ENCODE measurements around the gene DNM3.

DNM3 gene

DNA sequence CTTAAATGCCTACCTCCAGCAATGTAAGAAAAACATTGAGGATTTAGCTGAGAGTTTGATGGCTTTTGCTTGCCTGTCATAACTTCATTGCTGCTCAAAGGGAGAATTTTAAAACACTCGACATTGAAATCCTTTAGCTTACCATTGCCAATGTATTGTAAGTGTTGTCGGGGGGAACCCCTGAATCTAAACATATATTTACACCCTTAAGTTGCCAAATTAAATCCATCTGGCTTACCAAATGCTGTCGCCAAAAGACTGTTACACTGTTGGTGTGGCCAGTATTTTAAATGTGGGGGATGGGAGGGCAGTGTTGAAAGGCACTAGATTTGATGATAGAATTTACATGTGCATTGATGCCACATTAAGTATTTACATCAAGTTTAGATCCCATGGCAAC, 554.3 kb downstream of the DNM3 start:
- no peak for DNase-seq (ENCODE audit: low spot score)

DNA sequence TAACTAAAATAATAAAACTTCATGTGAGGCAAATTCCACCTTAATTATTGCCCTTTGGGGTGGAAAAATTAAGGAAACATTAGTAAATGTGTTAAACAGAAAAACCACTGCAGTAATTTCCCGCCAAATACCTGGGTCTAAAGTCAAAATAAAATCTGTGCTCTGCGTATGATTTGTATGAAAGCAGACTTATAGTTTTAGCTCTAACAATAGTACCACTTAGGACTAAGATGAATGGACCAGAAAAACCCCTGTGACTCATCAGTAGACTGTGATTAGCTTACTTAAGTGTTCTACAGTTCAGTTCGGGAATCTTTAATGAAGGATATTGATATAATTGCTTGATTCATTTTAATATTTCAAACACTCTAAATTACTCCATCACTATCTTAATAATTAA, 555.9 kb downstream of the DNM3 start:
- peak; percentile 47 for DNase-seq (ENCODE audit: low spot score)

GRCh38 chr1:172397633-172398032, 556.3 kb downstream of the DNM3 start:
- DNase-seq (ENCODE audit: low spot score) = no peak

- DNase-seq (ENCODE audit: low spot score) = no peak
These were observed 556.9 kb downstream of the DNM3 start for GRCh38 chr1:172398193-172398592.

DNA sequence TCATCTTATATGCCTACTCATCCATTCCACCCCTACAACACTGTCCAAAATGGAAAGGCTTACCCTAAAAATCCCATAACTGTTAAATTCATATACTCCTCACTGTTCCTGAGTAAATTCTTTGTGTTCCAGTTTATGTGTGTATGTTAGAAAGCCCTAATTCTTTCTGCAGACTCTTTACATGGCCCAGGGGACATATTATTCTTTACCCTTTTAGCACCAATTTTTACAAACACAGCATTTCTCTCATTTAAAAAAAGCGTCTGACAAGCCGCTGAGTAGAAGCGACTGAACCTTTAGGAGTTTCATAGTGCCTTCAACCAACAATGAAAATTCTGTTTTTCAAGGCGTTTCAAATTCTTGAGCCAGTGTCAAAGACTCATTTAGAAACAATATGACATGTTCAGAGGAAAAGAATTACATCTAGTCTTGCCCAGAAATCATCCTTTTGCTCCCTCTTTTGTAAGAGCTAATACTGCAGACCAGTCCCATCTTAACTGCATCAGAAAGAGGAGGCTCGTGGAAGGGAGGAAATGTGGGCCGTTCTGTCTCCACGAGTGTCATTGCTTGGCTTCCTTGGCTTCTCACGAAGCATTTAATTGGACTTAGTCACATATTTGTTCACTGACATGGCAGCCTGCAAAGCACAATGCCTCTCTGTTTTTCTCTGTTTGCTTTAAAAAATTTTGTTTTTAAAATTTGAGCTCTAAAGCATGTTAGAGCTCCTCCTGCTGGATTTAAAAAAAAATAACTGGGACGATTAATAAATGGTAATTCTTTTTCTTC, 557.9 kb downstream of the DNM3 start:
- peak; percentile 65 for DNase-seq (ENCODE audit: low spot score)

- DNase-seq (ENCODE audit: low spot score) = no peak
These were observed 558.7 kb downstream of the DNM3 start for GRCh38 chr1:172399756-172400721.

DNA sequence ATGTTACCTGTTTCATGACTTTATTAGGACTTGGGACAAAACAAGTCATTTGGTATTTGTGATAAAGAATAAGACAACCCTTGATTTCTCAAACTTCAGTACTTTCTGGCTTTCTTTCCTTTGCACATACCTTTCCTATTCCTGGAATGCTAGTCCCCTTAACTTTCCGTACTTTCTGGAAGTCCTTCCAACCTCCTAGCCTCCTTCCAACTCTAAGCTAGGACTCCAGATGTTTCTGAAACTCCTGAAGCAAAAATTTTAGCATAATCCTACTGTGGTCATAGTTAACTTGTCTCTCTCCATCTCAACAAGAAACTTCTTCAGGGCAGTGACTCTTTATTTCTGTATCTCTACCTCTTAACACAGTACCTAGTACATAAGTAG, 559.4 kb downstream of the DNM3 start:
- DNase-seq (ENCODE audit: low spot score) = no peak

GRCh38 chr1:172401477-172401876, 560.2 kb downstream of the DNM3 start:
- DNase-seq (ENCODE audit: low spot score) = no peak

DNA sequence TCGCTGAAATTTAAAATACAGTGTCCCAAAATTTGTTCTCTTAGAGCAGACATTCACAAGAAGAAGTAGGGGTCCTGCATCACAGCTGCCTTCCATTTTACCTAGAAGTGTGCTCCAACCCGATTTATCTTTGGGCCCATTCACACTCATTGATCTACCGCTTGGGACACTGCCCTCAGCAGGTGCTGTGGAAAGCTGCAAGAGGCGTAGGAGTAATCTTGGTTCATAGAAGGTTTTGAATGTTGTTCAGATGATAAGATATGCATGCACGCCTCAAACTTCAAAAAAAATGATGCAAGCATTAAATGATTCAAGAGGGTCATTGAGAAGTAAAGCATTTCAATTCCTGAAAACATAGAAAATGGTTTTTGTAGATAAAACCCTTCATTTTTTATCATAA, 560.6 kb downstream of the DNM3 start:
- DNase-seq (ENCODE audit: low spot score) = no peak

DNA sequence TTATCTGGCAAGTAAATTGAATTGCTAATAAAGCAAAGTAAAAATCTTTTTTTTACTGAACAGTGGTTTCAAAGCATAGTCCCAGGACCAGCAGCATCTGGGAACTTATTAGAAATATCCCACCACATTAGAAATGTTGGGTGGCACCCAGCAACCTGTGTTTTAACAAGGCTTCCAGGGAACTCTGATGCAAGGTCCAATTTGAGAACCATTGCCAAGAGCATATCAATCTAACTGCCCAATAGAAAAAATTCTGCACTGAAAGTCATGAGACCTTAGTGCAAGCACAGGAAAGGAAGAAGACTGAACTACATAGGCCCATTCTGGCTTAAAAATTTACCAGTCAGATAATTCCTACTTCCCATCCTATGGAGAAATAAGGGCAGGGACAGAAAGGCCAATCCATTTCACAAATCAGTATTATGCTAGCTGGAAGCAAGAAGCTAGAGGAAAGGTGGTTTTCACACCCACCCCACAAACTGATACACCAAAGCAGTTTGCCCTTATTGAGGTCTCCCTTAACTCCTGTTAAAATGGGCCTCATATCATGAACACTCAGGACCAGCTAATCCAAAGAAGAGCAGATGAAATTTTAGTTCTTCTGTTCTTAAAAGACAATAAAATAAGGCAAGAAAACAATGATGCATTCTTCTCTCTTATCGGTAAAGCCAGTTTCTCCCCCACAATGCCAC, 561.7 kb downstream of the DNM3 start:
- no peak for DNase-seq (ENCODE audit: low spot score)

DNA sequence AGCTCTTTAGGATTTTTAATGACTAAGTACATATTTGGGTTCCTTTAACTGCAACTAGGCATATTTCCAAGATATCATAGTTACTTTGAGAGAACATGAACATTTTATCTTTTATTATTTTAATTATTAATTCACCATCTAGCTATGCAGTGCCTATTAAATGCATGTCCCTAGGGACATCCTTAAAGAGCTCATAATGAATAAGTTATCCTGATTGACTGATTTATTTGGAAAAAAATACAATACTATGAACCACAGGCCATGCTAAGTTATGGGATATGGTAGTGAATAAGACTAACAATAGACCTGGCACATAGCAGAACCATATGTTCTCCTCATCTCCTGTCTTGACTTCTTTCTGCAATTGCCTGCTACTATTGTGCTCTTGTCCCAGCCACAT, 562.8 kb downstream of the DNM3 start:
- no peak for DNase-seq (ENCODE audit: low spot score)

DNA sequence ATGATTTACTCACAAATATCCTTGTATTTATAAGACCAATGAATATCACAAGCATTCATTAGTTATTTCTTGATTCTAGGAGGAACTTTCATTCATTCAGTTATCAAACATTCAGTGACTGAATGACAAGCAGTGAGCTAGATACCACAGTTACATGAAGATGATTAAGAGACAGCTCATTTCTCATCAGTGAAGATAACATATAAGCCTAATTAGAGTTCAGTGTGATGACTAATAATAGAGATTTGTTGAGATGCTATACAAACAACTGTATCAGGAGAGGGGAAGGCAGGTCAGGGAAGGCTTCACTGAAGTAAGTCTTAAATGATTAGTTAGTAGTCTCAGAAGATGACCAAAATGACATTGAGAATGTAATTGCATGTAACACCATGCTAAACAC, 564.6 kb downstream of the DNM3 start:
- no peak for DNase-seq (ENCODE audit: low spot score)

GRCh38 chr1:172406968-172407367, 565.7 kb downstream of the DNM3 start:
- DNase-seq (ENCODE audit: low spot score) = no peak

DNA sequence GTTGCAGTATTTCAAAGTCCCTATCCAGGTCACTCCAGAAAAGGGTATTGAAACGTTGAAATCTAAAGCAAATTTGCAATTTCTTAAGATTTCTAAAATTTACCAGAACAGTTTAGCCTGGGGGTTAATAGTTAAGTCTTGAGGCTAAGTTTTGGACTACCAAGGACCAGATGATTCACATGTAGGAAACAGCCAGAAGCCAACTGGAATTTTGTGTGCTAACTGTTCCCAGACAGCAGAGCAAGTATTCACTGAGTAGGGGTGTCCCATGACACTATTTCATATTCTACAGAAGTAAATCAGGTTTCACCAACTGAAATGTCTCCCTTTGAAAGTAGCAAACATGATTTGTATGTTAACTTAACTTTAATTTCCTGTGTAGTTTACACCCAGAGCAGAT, 567.7 kb downstream of the DNM3 start:
- no peak for DNase-seq (ENCODE audit: low spot score)

DNA sequence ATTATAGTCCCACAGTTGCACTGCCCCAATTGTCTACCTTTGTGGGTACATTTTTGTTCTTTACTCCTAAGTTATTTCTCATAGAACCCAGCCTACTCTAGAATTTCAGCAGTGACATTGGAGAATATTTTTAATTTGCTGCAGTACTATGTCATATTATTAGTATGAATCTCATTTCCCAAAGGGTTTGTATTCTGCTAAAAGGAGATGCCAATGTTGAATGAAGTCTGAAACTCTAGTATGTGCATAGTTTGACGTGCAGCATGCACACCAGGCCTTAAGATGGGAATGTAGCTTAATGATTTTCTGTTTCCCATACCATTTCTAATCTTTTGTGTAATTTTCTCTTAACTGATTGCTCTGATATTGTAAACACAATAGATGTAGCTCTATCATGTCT, 568.7 kb downstream of the DNM3 start:
- DNase-seq (ENCODE audit: low spot score) = no peak

DNA sequence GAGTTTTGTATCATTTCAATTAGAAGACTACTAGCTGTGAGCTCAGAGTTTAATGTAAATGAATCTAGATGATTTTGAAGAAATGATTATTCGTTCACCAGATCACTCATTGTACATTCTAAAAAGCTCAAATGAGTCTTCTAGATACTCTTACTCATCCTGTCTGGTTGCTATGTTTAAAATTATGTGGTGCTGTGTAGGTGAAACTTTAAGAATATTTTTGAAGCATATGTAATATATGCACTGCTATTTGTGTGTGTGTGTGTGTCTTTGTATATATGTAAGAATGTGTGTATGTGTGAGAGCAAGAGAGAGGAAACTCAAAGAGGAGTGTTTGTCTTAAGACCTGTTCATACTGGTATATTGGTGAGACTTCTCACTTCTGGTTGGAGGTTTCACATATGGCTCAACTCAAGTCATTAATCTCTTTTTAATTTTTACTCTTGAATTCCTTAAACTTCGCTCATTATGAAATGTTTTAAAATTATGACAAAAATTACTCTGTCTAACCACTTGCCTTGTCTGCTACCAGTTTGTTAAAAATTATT, 570.6 kb downstream of the DNM3 start:
- no peak for DNase-seq (ENCODE audit: low spot score)

GRCh38 chr1:172414331-172414730, 573.0 kb downstream of the DNM3 start:
- DNase-seq (ENCODE audit: low spot score) = no peak

GRCh38 chr1:172416496-172417035, 575.3 kb downstream of the DNM3 start:
- no peak for DNase-seq (ENCODE audit: low spot score)

DNA sequence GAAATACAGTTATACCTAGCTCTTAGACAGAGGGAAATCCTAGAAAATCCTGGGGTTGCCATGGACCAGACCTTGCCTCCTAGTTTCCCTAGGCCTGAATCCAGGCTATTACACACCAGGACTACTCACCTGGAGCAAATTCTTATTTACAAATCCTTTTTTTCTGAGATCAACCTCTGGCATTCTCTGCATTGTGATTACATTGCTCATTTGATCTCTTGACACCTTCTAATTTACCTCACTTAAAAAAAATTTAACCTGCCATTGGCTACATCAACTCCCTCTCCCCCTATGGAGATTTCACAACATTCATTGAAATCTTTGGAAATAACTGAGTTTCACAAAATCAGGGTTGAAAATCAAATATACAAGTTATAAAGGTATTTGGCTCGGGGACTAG, 576.3 kb downstream of the DNM3 start:
- DNase-seq (ENCODE audit: low spot score) = no peak

DNA sequence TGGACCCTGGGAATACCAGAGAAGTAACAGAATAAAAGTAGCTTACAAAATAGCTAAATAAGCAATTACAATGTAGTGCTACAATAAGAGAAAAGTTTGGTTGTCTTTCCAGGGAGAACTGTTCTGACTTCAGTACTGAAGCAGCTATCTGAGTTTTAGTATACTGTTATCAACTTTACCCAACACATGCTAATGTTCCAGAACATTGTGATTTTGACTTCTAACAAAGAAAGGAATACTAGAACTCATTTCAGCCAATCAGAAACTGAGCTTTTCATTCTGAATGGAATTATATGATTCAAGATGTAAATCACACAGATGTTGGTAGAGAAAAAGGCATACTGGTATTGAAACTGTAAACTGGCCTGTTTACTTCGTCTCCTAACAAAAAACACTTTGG, 579.1 kb downstream of the DNM3 start, which contains the start of gene C1orf105:
Gene C1orf105, plus strand, starts transcription at position 301 of the 400 bp plus-strand sequence. CDS start 201 bp downstream, outside the sequence.
- no peak for DNase-seq (ENCODE audit: low spot score)

DNA sequence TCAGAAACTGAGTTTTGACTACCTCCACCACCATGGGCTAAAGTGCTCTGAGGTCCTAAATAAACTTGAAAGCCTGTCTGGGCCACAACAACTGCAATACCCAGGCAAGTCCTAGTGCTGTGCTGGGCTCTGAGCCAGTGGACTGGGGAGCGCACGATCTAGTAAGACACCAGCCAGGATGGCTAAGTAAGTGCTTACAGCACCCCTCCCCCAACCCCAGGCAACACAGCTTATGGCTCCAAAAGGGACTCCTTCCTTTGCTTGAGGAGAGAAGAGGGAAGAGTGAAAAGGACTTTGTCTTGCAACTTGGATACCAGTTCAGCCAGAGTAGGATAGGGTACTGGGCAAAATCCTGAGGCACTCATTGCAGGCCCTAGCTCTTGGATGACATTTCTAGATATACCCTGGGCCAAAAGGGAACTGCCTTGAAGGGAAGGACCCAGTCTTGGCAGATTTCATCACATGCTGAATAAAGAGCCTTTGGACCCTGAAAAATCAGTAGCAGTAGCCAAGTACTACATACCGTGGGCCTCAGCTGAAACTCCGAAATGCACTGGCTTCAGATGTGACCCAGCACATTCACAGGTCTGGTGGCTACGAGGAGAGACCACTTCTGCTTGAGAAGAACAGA, 580.8 kb downstream of the DNM3 start:
- DNase-seq (ENCODE audit: low spot score) = no peak

All from CD4-positive, alpha-beta T cell treated with Interleukin-2 at 100 ng/mL for 4 hours (primary cell).